ENCODE measurements around the gene SNAPIN. TPM values are rescaled to one million over a fixed set of nuclear protein-coding genes. Genes with fewer than 3 reads are reported as not detected.

The SNAPIN gene
- total RNA-seq, 1 experiment from 2014 or later: 82.0 TPM

GRCh38 chr1:153609585-153609907, 49.0 kb upstream of the SNAPIN start:
- ChIA-PET CTCF (interaction anchor here (2.5 kb wide), 1 partner anchor 37 kb away, joined by 9 read pairs; no protein-coding TSS in a partner anchor), POLR2A (ENCODE audit: unreplicated experiment) (interaction anchor here (1.8 to 2.0 kb wide), 2 partner anchors 18 to 24 kb away, joined by 7 read pairs; partner anchors contain the start of genes CHTOP and S100A13)
- Histone ChIP-seq H4K20me1 (ENCODE audit: low read length) (no peaks in the 10 kb centered on the region), H3K9me3 (ENCODE audit: low read length) (no peaks in the 10 kb centered on the region), H3F3A (ENCODE audit: low read length, unreplicated experiment) (peaks cover 27% of the 10 kb centered on the region), H3K36me3 (ENCODE audit: low read depth, low read length) (peaks cover 38% of the 10 kb centered on the region), H3K9ac (ENCODE audit: low read length) (peak overlapping the region; percentile 97), H3K79me2 (ENCODE audit: low read length) (peaks cover 75% of the 10 kb centered on the region), H3K4me1 (ENCODE audit: insufficient read depth, low read length) (peaks cover 56% of the 10 kb centered on the region), H3K9me2 (replicated peaks; ENCODE audit: low read length) (no peaks in the 10 kb centered on the region), H3K27me3 (ENCODE audit: low read length) (no peaks in the 10 kb centered on the region), H3K4me3 (ENCODE audit: low read length) (peak overlapping the region; percentile 68), H3K27ac (ENCODE audit: low read length) (peak overlapping the region; percentile 100), H2AFZ (ENCODE audit: low read length) (no peak overlapping the region), H3K4me2 (ENCODE audit: low read length) (peak overlapping the region; percentile 95)
- TF ChIP-seq EZH2 (IDR thresholded peaks at IDR 0.05; ENCODE audit: low read length, unreplicated experiment): no peak
- TF ChIP-seq, protein P1, sequence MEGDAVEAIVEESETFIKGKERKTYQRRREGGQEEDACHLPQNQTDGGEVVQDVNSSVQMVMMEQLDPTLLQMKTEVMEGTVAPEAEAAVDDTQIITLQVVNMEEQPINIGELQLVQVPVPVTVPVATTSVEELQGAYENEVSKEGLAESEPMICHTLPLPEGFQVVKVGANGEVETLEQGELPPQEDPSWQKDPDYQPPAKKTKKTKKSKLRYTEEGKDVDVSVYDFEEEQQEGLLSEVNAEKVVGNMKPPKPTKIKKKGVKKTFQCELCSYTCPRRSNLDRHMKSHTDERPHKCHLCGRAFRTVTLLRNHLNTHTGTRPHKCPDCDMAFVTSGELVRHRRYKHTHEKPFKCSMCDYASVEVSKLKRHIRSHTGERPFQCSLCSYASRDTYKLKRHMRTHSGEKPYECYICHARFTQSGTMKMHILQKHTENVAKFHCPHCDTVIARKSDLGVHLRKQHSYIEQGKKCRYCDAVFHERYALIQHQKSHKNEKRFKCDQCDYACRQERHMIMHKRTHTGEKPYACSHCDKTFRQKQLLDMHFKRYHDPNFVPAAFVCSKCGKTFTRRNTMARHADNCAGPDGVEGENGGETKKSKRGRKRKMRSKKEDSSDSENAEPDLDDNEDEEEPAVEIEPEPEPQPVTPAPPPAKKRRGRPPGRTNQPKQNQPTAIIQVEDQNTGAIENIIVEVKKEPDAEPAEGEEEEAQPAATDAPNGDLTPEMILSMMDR (conservative IDR thresholded peaks at IDR 0.05; ENCODE audit: low read depth, low read length): no peak
- TF ChIP-seq EZH2phosphoT487 (IDR thresholded peaks at IDR 0.05; ENCODE audit: borderline replicate concordance, low read length): no peak
- DNase-seq: no peak
- BruUV-seq (replicated peaks): TSS peak; percentile 61
- ATAC-seq: no peak
- intact Hi-C loops (cut with micrococcal nuclease): loop anchor here (1.0 to 2.0 kb wide), 4 partner anchors 37 to 77 kb away; partner anchors contain the start of gene ILF2

GRCh38 chr1:153610334-153610733, 48.2 kb upstream of the SNAPIN start:
- H3K27ac ChIP-seq (ENCODE audit: low read length): peak overlapping the region; percentile 100
- no peaks in the 10 kb centered on the region for H3K9me2 ChIP-seq (replicated peaks; ENCODE audit: low read length)
- peaks cover 27% of the 10 kb centered on the region for H3F3A ChIP-seq (ENCODE audit: low read length, unreplicated experiment)
- H3K4me2 ChIP-seq (ENCODE audit: low read length): peak overlapping the region; percentile 95
- peaks cover 32% of the 10 kb centered on the region for H3K36me3 ChIP-seq (ENCODE audit: low read depth, low read length)
- H3K4me1 ChIP-seq (ENCODE audit: insufficient read depth, low read length): peaks cover 63% of the 10 kb centered on the region
- ATAC-seq (peak; percentile 16), DNase-seq (peak; percentile 95)
- no peak for TF ChIP-seq EZH2 (IDR thresholded peaks at IDR 0.05; ENCODE audit: low read length, unreplicated experiment)
- TF ChIP-seq, protein P1 (conservative IDR thresholded peaks at IDR 0.05; ENCODE audit: low read depth, low read length): no peak
- no peak for TF ChIP-seq EZH2phosphoT487 (IDR thresholded peaks at IDR 0.05; ENCODE audit: borderline replicate concordance, low read length)
- intact Hi-C loops (cut with micrococcal nuclease): no loop called here
- no TSS peak for BruUV-seq (replicated peaks)
- ChIA-PET CTCF (interaction anchor here (0.9 to 2.5 kb wide), 2 partner anchors 17 to 38 kb away, joined by 4 to 9 read pairs; partner anchors contain the start of gene S100A13), POLR2A (ENCODE audit: unreplicated experiment) (interaction anchor here (0.7 to 2.0 kb wide), 4 partner anchors 17 to 75 kb away, joined by 3 to 8 read pairs (median 7); partner anchors contain the start of genes CHTOP and S100A13)
- H3K79me2 ChIP-seq (ENCODE audit: low read length): peaks cover 82% of the 10 kb centered on the region
- H2AFZ ChIP-seq (ENCODE audit: low read length): no peak overlapping the region
- H3K9me3 ChIP-seq (ENCODE audit: low read length): no peaks in the 10 kb centered on the region
- peak overlapping the region; percentile 68 for H3K4me3 ChIP-seq (ENCODE audit: low read length)
- peak overlapping the region; percentile 97 for H3K9ac ChIP-seq (ENCODE audit: low read length)
- H3K27me3 ChIP-seq (ENCODE audit: low read length): no peaks in the 10 kb centered on the region
- no peaks in the 10 kb centered on the region for H4K20me1 ChIP-seq (ENCODE audit: low read length)

- ATAC-seq (peak; percentile 17), DNase-seq (peak; percentile 94)
- H3F3A ChIP-seq (ENCODE audit: low read length, unreplicated experiment): peaks cover 27% of the 10 kb centered on the region
- no peaks in the 10 kb centered on the region for H3K27me3 ChIP-seq (ENCODE audit: low read length)
- no peak overlapping the region for H2AFZ ChIP-seq (ENCODE audit: low read length)
- H3K79me2 ChIP-seq (ENCODE audit: low read length): peaks cover 88% of the 10 kb centered on the region
- no peaks in the 10 kb centered on the region for H3K9me3 ChIP-seq (ENCODE audit: low read length)
- H4K20me1 ChIP-seq (ENCODE audit: low read length): no peaks in the 10 kb centered on the region
- TF ChIP-seq, protein P1 (conservative IDR thresholded peaks at IDR 0.05; ENCODE audit: low read depth, low read length): no peak
- TF ChIP-seq EZH2phosphoT487 (IDR thresholded peaks at IDR 0.05; ENCODE audit: borderline replicate concordance, low read length) (no peak), EZH2 (IDR thresholded peaks at IDR 0.05; ENCODE audit: low read length, unreplicated experiment) (no peak)
- peaks cover 68% of the 10 kb centered on the region for H3K4me1 ChIP-seq (ENCODE audit: insufficient read depth, low read length)
- CTCF ChIA-PET: interaction anchor here (0.9 to 2.5 kb wide), 2 partner anchors 17 to 38 kb away, joined by 4 to 9 read pairs; partner anchors contain the start of gene S100A13
- no peaks in the 10 kb centered on the region for H3K9me2 ChIP-seq (replicated peaks; ENCODE audit: low read length)
- no TSS peak for BruUV-seq (replicated peaks)
- H3K4me2 ChIP-seq (ENCODE audit: low read length): peak overlapping the region; percentile 95
- intact Hi-C loops (cut with micrococcal nuclease): no loop called here
- peak overlapping the region; percentile 97 for H3K9ac ChIP-seq (ENCODE audit: low read length)
- POLR2A ChIA-PET (ENCODE audit: unreplicated experiment): interaction anchor here (0.6 to 2.0 kb wide), 6 partner anchors 16 to 161 kb away, joined by 3 to 8 read pairs (median 6); partner anchors contain the start of genes CHTOP and S100A13
- peaks cover 29% of the 10 kb centered on the region for H3K36me3 ChIP-seq (ENCODE audit: low read depth, low read length)
- peak overlapping the region; percentile 100 for H3K27ac ChIP-seq (ENCODE audit: low read length)
- H3K4me3 ChIP-seq (ENCODE audit: low read length): peak overlapping the region; percentile 93
These were observed 47.6 kb upstream of the SNAPIN start for GRCh38 chr1:153610811-153611301.

Data from PC-3 (cell line).